Measurements from ENCODE around the gene CFAP77. TPM values are rescaled to one million over a fixed set of nuclear protein-coding genes. Genes with fewer than 3 reads are reported as not detected.

CFAP77 gene
- total RNA-seq, 1 experiment from 2014 or later, result not detected

GRCh38 chr9:132487980-132488535, 78.0 kb downstream of the CFAP77 start:
- Histone ChIP-seq H3K4me2 (ENCODE audit: low read depth, low read length, poor library complexity, severe bottlenecking) (no peak overlapping the region), H3K9me2 (replicated peaks; ENCODE audit: insufficient read depth, low read length) (no peaks in the 10 kb centered on the region), H3K27me3 (ENCODE audit: low read length) (no peaks in the 10 kb centered on the region), H2AFZ (ENCODE audit: low read length) (no peak overlapping the region), H4K20me1 (ENCODE audit: insufficient read depth, low read depth, low read length) (no peaks in the 10 kb centered on the region), H3K4me1 (ENCODE audit: low read length) (no peaks in the 10 kb centered on the region), H3K9ac (ENCODE audit: low read length) (no peak overlapping the region), H3K9me3 (ENCODE audit: low read length) (no peaks in the 10 kb centered on the region), H3K36me3 (ENCODE audit: insufficient read depth, low read length) (no peaks in the 10 kb centered on the region), H3K4me3 (ENCODE audit: low read length) (no peak overlapping the region), H3K79me2 (ENCODE audit: low read length) (no peaks in the 10 kb centered on the region), H3K27ac (ENCODE audit: low read length) (no peak overlapping the region)
- DNase-seq, result no peak

GRCh38 chr9:132488626-132489025, 78.6 kb downstream of the CFAP77 start:
- no peaks in the 10 kb centered on the region for H3K9me3 ChIP-seq (ENCODE audit: low read length)
- H3K4me1 ChIP-seq (ENCODE audit: low read length), result no peaks in the 10 kb centered on the region
- no peak overlapping the region for H2AFZ ChIP-seq (ENCODE audit: low read length)
- H3K9ac ChIP-seq (ENCODE audit: low read length), result no peak overlapping the region
- no peaks in the 10 kb centered on the region for H3K79me2 ChIP-seq (ENCODE audit: low read length)
- no peaks in the 10 kb centered on the region for H3K27me3 ChIP-seq (ENCODE audit: low read length)
- H3K27ac ChIP-seq (ENCODE audit: low read length), result no peak overlapping the region
- no peak overlapping the region for H3K4me3 ChIP-seq (ENCODE audit: low read length)
- H3K4me2 ChIP-seq (ENCODE audit: low read depth, low read length, poor library complexity, severe bottlenecking), result no peak overlapping the region
- H3K9me2 ChIP-seq (replicated peaks; ENCODE audit: insufficient read depth, low read length), result no peaks in the 10 kb centered on the region
- DNase-seq, result no peak
- no peaks in the 10 kb centered on the region for H4K20me1 ChIP-seq (ENCODE audit: insufficient read depth, low read depth, low read length)
- no peaks in the 10 kb centered on the region for H3K36me3 ChIP-seq (ENCODE audit: insufficient read depth, low read length)

GRCh38 chr9:132489536-132489935, 79.5 kb downstream of the CFAP77 start:
- Histone ChIP-seq H3K4me1 (ENCODE audit: low read length) (no peaks in the 10 kb centered on the region), H3K27me3 (ENCODE audit: low read length) (no peaks in the 10 kb centered on the region; the same call in 1 of the 2 replicates), H3K4me3 (ENCODE audit: low read length) (no peak overlapping the region), H3K36me3 (ENCODE audit: insufficient read depth, low read length) (no peaks in the 10 kb centered on the region), H4K20me1 (ENCODE audit: insufficient read depth, low read depth, low read length) (no peaks in the 10 kb centered on the region), H3K79me2 (ENCODE audit: low read length) (no peaks in the 10 kb centered on the region), H2AFZ (ENCODE audit: low read length) (no peak overlapping the region), H3K9me3 (ENCODE audit: low read length) (no peaks in the 10 kb centered on the region), H3K9ac (ENCODE audit: low read length) (no peak overlapping the region), H3K27ac (ENCODE audit: low read length) (no peak overlapping the region), H3K4me2 (ENCODE audit: low read depth, low read length, poor library complexity, severe bottlenecking) (no peak overlapping the region), H3K9me2 (replicated peaks; ENCODE audit: insufficient read depth, low read length) (no peaks in the 10 kb centered on the region)
- DNase-seq, result no peak

DNA sequence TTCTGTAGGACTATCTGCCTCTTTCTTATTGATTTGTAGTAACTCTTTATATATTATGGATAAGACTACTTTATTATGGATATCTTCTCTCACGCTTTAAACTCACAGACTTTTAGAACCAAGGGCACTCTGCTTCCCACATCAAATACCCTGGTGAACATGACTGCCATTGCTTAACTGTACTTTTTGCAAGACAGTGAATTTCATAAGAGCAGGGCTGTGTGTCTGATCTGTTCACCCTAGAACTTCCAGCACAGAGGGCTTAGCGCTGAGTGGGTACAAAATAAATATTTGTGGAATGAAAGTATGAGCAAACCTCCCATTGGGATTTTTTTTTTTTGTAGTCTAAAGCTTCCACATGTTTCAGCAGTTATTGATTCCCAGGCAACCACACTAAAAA, 84.8 kb downstream of the CFAP77 start:
- Histone ChIP-seq H3K9me3 (ENCODE audit: low read length) (no peaks in the 10 kb centered on the region; the same call in 1 of the 2 replicates), H4K20me1 (ENCODE audit: insufficient read depth, low read depth, low read length) (no peaks in the 10 kb centered on the region), H2AFZ (ENCODE audit: low read length) (no peak overlapping the region), H3K9me2 (replicated peaks; ENCODE audit: insufficient read depth, low read length) (no peaks in the 10 kb centered on the region), H3K4me2 (ENCODE audit: low read depth, low read length, poor library complexity, severe bottlenecking) (no peak overlapping the region), H3K4me3 (ENCODE audit: low read length) (no peak overlapping the region), H3K4me1 (ENCODE audit: low read length) (peaks cover 15% of the 10 kb centered on the region), H3K27ac (ENCODE audit: low read length) (no peak overlapping the region), H3K9ac (ENCODE audit: low read length) (no peak overlapping the region), H3K36me3 (ENCODE audit: insufficient read depth, low read length) (no peaks in the 10 kb centered on the region), H3K79me2 (ENCODE audit: low read length) (no peaks in the 10 kb centered on the region), H3K27me3 (ENCODE audit: low read length) (no peaks in the 10 kb centered on the region; the same call in 1 of the 2 replicates)
- no peak for DNase-seq

DNA sequence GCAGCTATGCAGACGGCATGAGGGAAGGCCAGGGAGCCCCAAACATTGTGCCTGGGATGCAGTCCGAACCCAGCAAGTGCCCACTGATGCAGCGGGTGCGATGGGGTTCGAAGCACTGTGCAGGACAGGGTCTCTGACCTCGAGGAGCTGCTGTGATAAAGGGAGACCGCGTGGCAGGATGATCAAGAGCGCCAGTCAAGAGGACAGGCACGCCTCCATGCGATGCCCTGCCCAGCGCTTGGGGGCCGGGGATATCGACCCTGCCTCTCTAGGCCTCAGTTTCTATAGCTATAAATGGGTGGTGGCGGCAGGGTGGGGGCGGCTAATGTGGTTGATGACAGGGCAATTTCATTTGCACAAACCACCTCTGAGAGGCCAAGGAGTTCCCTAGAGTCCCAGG, 87.7 kb downstream of the CFAP77 start:
- H2AFZ ChIP-seq (ENCODE audit: low read length), result no peak overlapping the region
- DNase-seq, result no peak

DNA sequence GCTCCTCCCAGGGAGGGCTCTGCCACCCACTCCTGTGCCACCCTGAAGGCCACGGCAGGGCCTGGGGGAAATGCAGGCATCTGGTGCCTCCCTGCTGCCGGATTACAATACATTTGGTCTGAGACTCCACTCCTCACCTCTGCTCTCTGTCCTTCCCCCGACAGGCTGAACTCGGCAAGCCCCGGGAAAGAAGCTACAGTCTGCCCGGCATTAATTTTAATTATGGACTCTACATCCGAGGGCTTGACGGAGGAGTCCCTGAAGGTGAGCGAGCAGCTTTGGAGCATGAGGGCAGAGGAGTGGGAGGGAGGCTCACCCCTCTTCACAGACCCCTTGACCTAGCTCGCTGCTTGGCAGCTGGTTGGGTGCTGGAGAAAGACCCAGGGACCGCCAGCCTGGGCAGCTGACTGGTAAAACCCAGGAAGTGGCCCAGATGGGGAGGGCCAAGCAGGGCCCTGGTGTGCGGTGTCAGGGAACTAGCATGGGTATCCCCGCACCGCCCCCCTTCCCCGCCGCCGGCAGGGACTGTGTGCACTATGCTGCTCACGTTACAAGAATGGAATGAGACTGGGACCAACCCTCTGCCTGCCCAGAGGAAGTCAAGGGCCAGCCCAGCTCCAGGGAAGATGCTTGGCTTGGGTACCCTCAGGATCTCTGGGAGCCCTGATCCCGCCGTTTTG, 88.7 kb downstream of the CFAP77 start:
- Histone ChIP-seq H3K27me3 (ENCODE audit: low read length) (no peaks in the 10 kb centered on the region; the same call in 1 of the 2 replicates), H3K79me2 (ENCODE audit: low read length) (no peaks in the 10 kb centered on the region), H3K36me3 (ENCODE audit: insufficient read depth, low read length) (no peaks in the 10 kb centered on the region), H3K9me2 (replicated peaks; ENCODE audit: insufficient read depth, low read length) (no peaks in the 10 kb centered on the region), H3K9me3 (ENCODE audit: low read length) (no peaks in the 10 kb centered on the region; the same call in 1 of the 2 replicates), H4K20me1 (ENCODE audit: insufficient read depth, low read depth, low read length) (no peaks in the 10 kb centered on the region; the same call in 1 of the 2 replicates), H3K9ac (ENCODE audit: low read length) (no peak overlapping the region), H3K27ac (ENCODE audit: low read length) (no peak overlapping the region), H3K4me2 (ENCODE audit: low read depth, low read length, poor library complexity, severe bottlenecking) (no peak overlapping the region), H3K4me1 (ENCODE audit: low read length) (peaks cover 15% of the 10 kb centered on the region), H2AFZ (ENCODE audit: low read length) (no peak overlapping the region), H3K4me3 (ENCODE audit: low read length) (no peak overlapping the region)
- DNase-seq, result no peak

More for the DNA sequence above, 87.7 kb downstream of the CFAP77 start:
- no peaks in the 10 kb centered on the region for H3K79me2 ChIP-seq (ENCODE audit: low read length)
- no peaks in the 10 kb centered on the region; the same call in 1 of the 2 replicates for H3K27me3 ChIP-seq (ENCODE audit: low read length)
- H3K4me3 ChIP-seq (ENCODE audit: low read length), result no peak overlapping the region
- H3K9me2 ChIP-seq (replicated peaks; ENCODE audit: insufficient read depth, low read length), result no peaks in the 10 kb centered on the region
- no peak overlapping the region for H3K9ac ChIP-seq (ENCODE audit: low read length)
- H3K27ac ChIP-seq (ENCODE audit: low read length), result no peak overlapping the region
- peaks cover 15% of the 10 kb centered on the region for H3K4me1 ChIP-seq (ENCODE audit: low read length)
- H3K9me3 ChIP-seq (ENCODE audit: low read length), result no peaks in the 10 kb centered on the region; the same call in 1 of the 2 replicates
- H4K20me1 ChIP-seq (ENCODE audit: insufficient read depth, low read depth, low read length), result no peaks in the 10 kb centered on the region; the same call in 1 of the 2 replicates
- H3K4me2 ChIP-seq (ENCODE audit: low read depth, low read length, poor library complexity, severe bottlenecking), result no peak overlapping the region
- no peaks in the 10 kb centered on the region for H3K36me3 ChIP-seq (ENCODE audit: insufficient read depth, low read length)

DNA sequence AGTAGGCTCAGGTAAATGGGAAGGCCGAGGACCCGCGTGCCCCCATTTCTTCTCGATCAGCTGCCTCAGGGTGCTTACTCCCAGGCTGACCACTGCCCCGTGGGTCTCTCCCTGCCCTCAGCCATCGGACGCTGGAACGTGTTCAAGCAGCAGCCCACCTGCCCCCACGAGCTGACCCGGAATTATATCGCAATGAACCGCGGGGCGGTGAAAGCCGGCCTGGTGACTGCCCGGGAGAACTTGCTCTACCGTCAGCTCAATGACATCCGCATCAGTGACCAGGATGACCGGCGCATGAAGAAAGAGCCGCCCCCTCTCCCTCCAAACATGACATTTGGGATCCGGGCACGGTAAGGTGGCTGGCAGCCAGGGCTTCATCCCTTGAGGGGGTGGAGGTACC, 89.2 kb downstream of the CFAP77 start:
- no peaks in the 10 kb centered on the region for H3K36me3 ChIP-seq (ENCODE audit: insufficient read depth, low read length)
- no peak overlapping the region for H3K4me2 ChIP-seq (ENCODE audit: low read depth, low read length, poor library complexity, severe bottlenecking)

GRCh38 chr9:132500193-132500592, 90.2 kb downstream of the CFAP77 start:
- Histone ChIP-seq H3K79me2 (ENCODE audit: low read length) (no peaks in the 10 kb centered on the region), H3K4me2 (ENCODE audit: low read depth, low read length, poor library complexity, severe bottlenecking) (no peak overlapping the region), H3K9ac (ENCODE audit: low read length) (no peak overlapping the region), H4K20me1 (ENCODE audit: insufficient read depth, low read depth, low read length) (no peaks in the 10 kb centered on the region; the same call in 1 of the 2 replicates), H3K4me3 (ENCODE audit: low read length) (no peak overlapping the region), H3K9me2 (replicated peaks; ENCODE audit: insufficient read depth, low read length) (no peaks in the 10 kb centered on the region), H3K4me1 (ENCODE audit: low read length) (peaks cover 13% of the 10 kb centered on the region), H3K9me3 (ENCODE audit: low read length) (no peaks in the 10 kb centered on the region; the same call in 1 of the 2 replicates), H3K27me3 (ENCODE audit: low read length) (no peaks in the 10 kb centered on the region), H3K36me3 (ENCODE audit: insufficient read depth, low read length) (no peaks in the 10 kb centered on the region), H3K27ac (ENCODE audit: low read length) (no peak overlapping the region), H2AFZ (ENCODE audit: low read length) (no peak overlapping the region)
- no peak for DNase-seq

More for the DNA sequence above, 89.2 kb downstream of the CFAP77 start:
- DNase-seq, result no peak
- Histone ChIP-seq H4K20me1 (ENCODE audit: insufficient read depth, low read depth, low read length) (no peaks in the 10 kb centered on the region; the same call in 1 of the 2 replicates), H3K4me1 (ENCODE audit: low read length) (peaks cover 15% of the 10 kb centered on the region), H3K9ac (ENCODE audit: low read length) (no peak overlapping the region), H3K9me3 (ENCODE audit: low read length) (no peaks in the 10 kb centered on the region; the same call in 1 of the 2 replicates), H3K27me3 (ENCODE audit: low read length) (no peaks in the 10 kb centered on the region; the same call in 1 of the 2 replicates), H3K4me3 (ENCODE audit: low read length) (no peak overlapping the region), H2AFZ (ENCODE audit: low read length) (no peak overlapping the region), H3K79me2 (ENCODE audit: low read length) (no peaks in the 10 kb centered on the region), H3K27ac (ENCODE audit: low read length) (no peak overlapping the region), H3K9me2 (replicated peaks; ENCODE audit: insufficient read depth, low read length) (no peaks in the 10 kb centered on the region)

Data from Karpas-422 (cell line).